Common myeloid progenitor, CD34-positive (primary cell): ENCODE measurements around the gene SDHB.

Experiments
- CTCF ChIA-PET: fragments of 350-600 bp; sonication (Branson Sonifier 250); formaldehyde crosslinking; loops from one replicate; lab custom pipeline; 2021; ENCODE audit warnings: antibody characterized with exemption; lab: Charles Lee
- POLR2A ChIA-PET: fragments of 350-600 bp; sonication (Branson Sonifier 250); formaldehyde crosslinking; loops from one replicate; lab custom pipeline; 2021; ENCODE audit warnings: antibody characterized with exemption; lab: Charles Lee
- DNase-seq, 3 donors: peaks; one replicate each; pipeline versions ENCODE4 v3.0.0 to v3.0.0-alpha.2; 2013
- H3K27ac ChIP-seq, 2 experiments: 1 replicate in 1 of 2; 2 replicates in 1 of 2; pipeline ENCODE4 v1.7.0; 2013; ENCODE audit warnings: inconsistent platforms in 2 of 2, low read length in 2 of 2, mild to moderate bottlenecking in 2 of 2, low read depth in 1 of 2, moderate library complexity in 1 of 2; ENCODE audit not compliant: severe bottlenecking in 2 of 2, insufficient read depth in 1 of 2, poor library complexity in 1 of 2
- H3K27me3 ChIP-seq, 5 experiments: replicated peaks in 2 of 5; 1 replicate in 3 of 5; 2 replicates in 2 of 5; pipeline versions ENCODE4 v1.6.1 to v1.7.0; 2013; ENCODE audit warnings: low read length in 4 of 5, mild to moderate bottlenecking in 2 of 5, moderate library complexity in 2 of 5, inconsistent platforms in 1 of 5; ENCODE audit not compliant: insufficient read depth in 5 of 5, control insufficient read depth in 4 of 5
- H3K36me3 ChIP-seq, 4 experiments: 1 replicate in 2 of 4; 2 replicates in 2 of 4; pipeline versions ENCODE4 v1.6.1 to v1.7.0; 2013; ENCODE audit warnings: low read length in 3 of 4, control low read depth in 1 of 4, mild to moderate bottlenecking in 1 of 4; ENCODE audit not compliant: control insufficient read depth in 4 of 4, insufficient read depth in 4 of 4
- H3K4me1 ChIP-seq, 4 experiments: 1 replicate in 3 of 4; 2 replicates in 1 of 4; pipeline versions ENCODE4 v1.6.1 to v1.7.1; 2013; ENCODE audit warnings: low read length in 3 of 4, mild to moderate bottlenecking in 3 of 4, control low read depth in 1 of 4, inconsistent platforms in 1 of 4, moderate library complexity in 1 of 4; ENCODE audit not compliant: control insufficient read depth in 4 of 4, insufficient read depth in 4 of 4; ENCODE audit errors: control extremely low read depth in 1 of 4
- H3K4me3 ChIP-seq, 7 experiments: 1 replicate in 4 of 7; 2 replicates in 3 of 7; pipeline versions ENCODE4 v1.5.1 to v1.7.0; 2013; ENCODE audit warnings: mild to moderate bottlenecking in 7 of 7, low read length in 6 of 7, moderate library complexity in 6 of 7, inconsistent platforms in 2 of 7, low read depth in 2 of 7, control low read depth in 1 of 7; ENCODE audit not compliant: insufficient read depth in 4 of 7, control insufficient read depth in 1 of 7; ENCODE audit errors: extremely low read depth in 1 of 7
- H3K9me3 ChIP-seq, 5 experiments: 1 replicate in 4 of 5; 2 replicates in 1 of 5; pipeline versions ENCODE4 v1.6.1 to v1.7.1; 2013; ENCODE audit warnings: low read length in 4 of 5, mild to moderate bottlenecking in 2 of 5, inconsistent platforms in 1 of 5, low read depth in 1 of 5, moderate library complexity in 1 of 5; ENCODE audit not compliant: control insufficient read depth in 4 of 5, insufficient read depth in 2 of 5; ENCODE audit errors: control extremely low read depth in 1 of 5
- WGBS: methylation state at CpG from one replicate; pipeline ENCODE4 v1.1.5; 2013; ENCODE audit not compliant: insufficient coverage; 5-methylcytosine and 5-hydroxymethylcytosine counted together

SDHB gene

DNA sequence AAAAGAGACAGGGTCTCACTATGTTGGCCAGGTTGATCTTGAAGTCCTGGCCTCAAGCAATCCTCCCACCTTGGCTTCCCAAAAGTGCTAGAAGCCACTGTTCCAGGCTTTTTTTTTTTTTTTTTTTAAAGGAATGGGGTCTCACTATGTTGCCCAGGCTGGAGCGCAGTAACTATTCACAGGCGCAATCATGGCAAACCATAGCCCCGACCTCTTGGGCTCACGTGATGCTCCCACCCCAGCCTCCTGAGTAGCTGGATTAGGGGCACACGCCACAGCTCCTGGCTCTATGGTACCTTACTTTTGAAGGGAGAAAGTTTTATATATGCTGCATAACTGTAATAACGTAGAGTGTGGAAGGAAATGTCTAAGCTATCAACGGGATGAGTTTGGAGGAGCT lies 36.4 kb downstream of the SDHB start:
- Histone ChIP-seq H3K27me3 (no peaks in the 10 kb centered on the region), H3K4me1 (peaks cover 3 to 29% (median 24%) of the 10 kb centered on the region in 4 experiments), H3K27ac (no peak overlapping the region), H3K9me3 (no peaks in the 10 kb centered on the region), H3K36me3 (peaks cover 9 to 46% (median 30%) of the 10 kb centered on the region in 4 experiments), H3K4me3 (no peak overlapping the region)
- ChIA-PET POLR2A (no interaction called here), CTCF (interaction anchor here (0.9 kb wide), 1 partner anchor 28 kb away, joined by 3 read pairs; no protein-coding TSS in a partner anchor)
- DNase-seq: no peak
- 89% methylated on average over 3 of the region's 7 CpGs for WGBS

DNA sequence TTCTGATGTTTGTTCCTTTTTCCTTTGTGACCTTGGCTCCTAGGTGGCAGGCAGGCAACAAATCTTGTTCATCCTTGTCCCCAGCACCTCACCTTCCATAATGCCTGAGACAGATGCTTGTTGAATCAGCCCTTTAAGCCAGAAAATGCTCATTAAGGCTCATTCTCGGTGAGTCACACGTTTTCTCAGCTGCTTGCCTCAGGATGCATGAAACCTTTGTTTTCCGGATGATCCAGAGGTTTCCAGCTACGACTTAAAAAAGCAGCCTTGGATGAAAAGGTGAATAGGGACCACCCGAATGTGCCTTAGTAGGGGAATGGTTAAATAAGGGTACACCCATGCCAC lies 37.5 kb downstream of the SDHB start:
- peaks cover 3 to 36% (median 31%) of the 10 kb centered on the region in 4 experiments for H3K4me1 ChIP-seq
- ChIA-PET CTCF (interaction anchor here (0.6 kb wide), 1 partner anchor 30 kb away, joined by 3 read pairs; no protein-coding TSS in a partner anchor), POLR2A (no interaction called here)
- H3K27ac ChIP-seq: no peak overlapping the region
- H3K4me3 ChIP-seq: no peak overlapping the region
- no peaks in the 10 kb centered on the region for H3K27me3 ChIP-seq
- DNase-seq: no peak
- peaks cover 4 to 35% (median 21%) of the 10 kb centered on the region in 4 experiments for H3K36me3 ChIP-seq
- H3K9me3 ChIP-seq: no peaks in the 10 kb centered on the region
- 100% methylated on average over 4 of the region's 5 CpGs for whole genome bisulfite sequencing

DNA sequence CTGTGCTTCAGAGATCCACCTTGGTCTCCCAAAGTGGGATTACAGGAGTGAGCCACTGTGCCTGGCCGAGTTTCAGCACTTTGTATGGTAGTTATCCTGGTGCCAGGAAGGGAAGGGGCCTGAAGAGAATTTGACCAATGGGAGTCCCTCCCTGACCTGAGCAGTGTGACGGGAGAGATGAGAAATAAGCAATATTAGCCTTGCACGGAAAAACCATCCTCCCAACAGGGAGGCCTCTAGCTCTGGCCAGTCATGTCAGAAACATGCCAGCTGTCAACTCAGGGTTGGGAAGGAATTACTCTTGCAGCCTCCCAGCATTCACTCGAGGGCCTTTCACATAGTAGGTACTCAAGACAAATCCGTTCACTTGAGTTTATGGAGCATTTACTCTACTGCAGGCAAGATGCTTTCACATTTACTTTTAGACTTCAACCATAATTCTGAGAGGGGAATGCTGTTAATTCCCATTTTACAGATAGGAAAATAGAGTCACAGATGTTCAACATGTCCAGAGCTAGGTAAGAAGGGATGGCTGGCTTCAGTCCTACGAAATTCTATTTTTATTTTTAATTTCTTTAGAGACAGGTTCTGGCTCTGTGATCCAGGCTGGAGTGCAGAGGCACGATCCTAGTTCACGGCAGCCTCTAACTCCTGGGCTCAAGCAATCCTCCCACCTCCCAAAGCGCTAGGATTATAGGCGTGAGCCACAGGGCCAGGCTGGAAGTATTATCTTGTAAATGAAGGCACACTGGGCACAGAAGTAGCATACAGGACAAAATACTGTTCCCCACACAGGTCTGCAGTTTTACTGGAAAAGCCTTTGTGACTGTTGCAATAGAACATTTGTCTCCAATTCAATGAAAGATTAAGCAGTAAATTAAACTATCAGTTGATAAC lies 38.9 kb downstream of the SDHB start:
- Histone ChIP-seq H3K4me3 (no peak overlapping the region), H3K9me3 (no peaks in the 10 kb centered on the region), H3K4me1 (peaks cover 9 to 50% (median 44%) of the 10 kb centered on the region in 4 experiments), H3K27me3 (no peaks in the 10 kb centered on the region), H3K36me3 (peaks cover 1 to 21% (median 11%) of the 10 kb centered on the region in 4 experiments), H3K27ac (no peak overlapping the region)
- ChIA-PET POLR2A (interaction anchor here (1.1 to 1.2 kb wide), 2 partner anchors 12 to 35 kb away, joined by 4 to 5 read pairs; no protein-coding TSS in a partner anchor), CTCF (interaction anchor here (0.9 to 3.3 kb wide), 3 partner anchors 8 to 52 kb away, joined by 3 to 14 read pairs (median 3); no protein-coding TSS in a partner anchor)
- 98% methylated on average over 6 of the region's 10 CpGs for WGBS
- no peak for DNase-seq

DNA sequence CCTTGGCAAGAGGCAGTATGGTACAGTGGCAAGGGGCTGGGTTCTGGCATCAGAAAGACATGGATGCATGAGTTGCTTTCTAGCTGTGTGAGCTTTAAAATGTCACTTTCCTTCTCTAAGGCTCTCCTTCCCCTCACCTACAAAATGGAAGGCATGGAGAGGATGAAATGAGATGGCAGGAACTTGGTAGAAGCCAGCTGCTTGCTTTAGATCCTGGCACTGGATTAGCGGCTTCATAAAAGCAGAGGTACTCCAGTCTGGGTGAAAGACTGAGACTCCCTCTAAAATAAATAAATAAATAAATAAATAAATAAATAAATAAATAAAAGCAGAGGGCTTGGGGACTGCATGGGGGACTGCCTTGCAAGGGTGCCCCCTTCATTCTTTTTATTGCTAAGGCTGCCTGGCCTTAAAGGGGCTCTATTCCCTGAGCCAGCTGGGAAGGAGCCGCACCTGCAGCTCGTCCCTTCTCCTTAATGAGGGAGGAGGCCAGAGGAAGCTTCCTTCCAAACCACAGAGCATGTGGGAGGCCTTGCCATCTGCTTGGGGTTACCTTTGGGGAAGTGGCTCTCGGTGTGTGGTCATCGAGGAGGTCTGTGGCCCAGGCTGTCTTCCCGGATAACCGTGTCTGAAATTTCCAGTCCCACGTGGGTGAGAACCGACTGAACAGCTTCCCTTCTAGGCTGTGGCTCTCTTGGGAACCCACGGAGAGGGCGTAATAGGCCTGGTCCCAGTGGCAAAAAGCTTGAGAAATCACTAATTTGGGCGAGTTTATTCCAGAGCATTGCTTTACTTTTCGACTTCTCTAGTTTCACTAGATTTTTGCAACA lies 40.1 kb downstream of the SDHB start:
- CTCF ChIA-PET: interaction anchor here (0.6 to 3.3 kb wide), 7 partner anchors 9 to 58 kb away, joined by 3 to 14 read pairs (median 3); no protein-coding TSS in a partner anchor

GRCh38 chr1:17012775-17013490 lies 40.9 kb downstream of the SDHB start:
- H3K4me1 ChIP-seq: peaks cover 9 to 60% (median 55%) of the 10 kb centered on the region in 4 experiments
- CTCF ChIA-PET: interaction anchor here (0.6 to 3.3 kb wide), 7 partner anchors 10 to 57 kb away, joined by 3 to 14 read pairs (median 3); no protein-coding TSS in a partner anchor
- H3K36me3 ChIP-seq: peaks cover 0 to 3% (median 1%) of the 10 kb centered on the region in 4 experiments
- WGBS: 94% methylated on average over 9 of the region's 9 CpGs
- H3K27ac ChIP-seq: no peak overlapping the region
- POLR2A ChIA-PET: interaction anchor here (0.6 to 1.2 kb wide), 4 partner anchors 11 to 108 kb away, joined by 3 to 7 read pairs (median 4); no protein-coding TSS in a partner anchor
- no peak overlapping the region for H3K4me3 ChIP-seq
- H3K27me3 ChIP-seq: no peaks in the 10 kb centered on the region
- no peaks in the 10 kb centered on the region for H3K9me3 ChIP-seq
- no peak for DNase-seq

More for the DNA sequence above, 40.1 kb downstream of the SDHB start:
- Histone ChIP-seq H3K4me3 (peak overlapping the region in 1 of 7 experiments; percentile 42), H3K9me3 (no peaks in the 10 kb centered on the region), H3K4me1 (peaks cover 9 to 60% (median 55%) of the 10 kb centered on the region in 4 experiments), H3K27ac (no peak overlapping the region), H3K36me3 (peaks cover 0 to 9% (median 5%) of the 10 kb centered on the region in 4 experiments), H3K27me3 (no peaks in the 10 kb centered on the region)
- peak; percentile 84 to 97 (median 96) for DNase-seq
- WGBS: 11% methylated on average over 10 of the region's 13 CpGs
- POLR2A ChIA-PET: interaction anchor here (0.6 to 1.2 kb wide), 6 partner anchors 9 to 109 kb away, joined by 3 to 7 read pairs (median 4); no protein-coding TSS in a partner anchor
